ENCODE data around the gene RNF34. TPM values are rescaled to one million over a fixed set of nuclear protein-coding genes. Genes with fewer than 3 reads are reported as not detected.

RNF34 gene
- total RNA-seq, 4 donors from 2014 or later: 29.5 to 56.6 (median 35.5) TPM

DNA sequence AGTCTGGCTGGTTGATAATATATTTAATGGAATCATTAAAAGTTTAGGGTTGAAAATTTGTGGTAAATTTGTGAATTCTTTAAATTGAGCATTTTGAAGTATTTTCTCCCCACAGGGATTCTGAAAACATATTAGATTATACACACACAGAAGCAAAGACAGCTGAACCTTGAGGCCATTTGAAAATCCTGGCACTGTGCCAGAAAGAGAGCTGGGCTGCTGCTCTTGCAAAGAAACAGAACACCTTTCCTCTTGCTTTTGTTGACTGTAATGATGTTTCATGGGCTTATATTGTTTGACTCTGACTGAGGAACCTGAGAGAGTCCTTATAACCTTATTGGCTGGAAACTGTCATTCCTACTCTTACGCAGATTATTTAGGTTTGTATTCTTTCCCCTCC is 4.8 kb downstream of the RNF34 start:
- TF ChIP-seq, protein P1, sequence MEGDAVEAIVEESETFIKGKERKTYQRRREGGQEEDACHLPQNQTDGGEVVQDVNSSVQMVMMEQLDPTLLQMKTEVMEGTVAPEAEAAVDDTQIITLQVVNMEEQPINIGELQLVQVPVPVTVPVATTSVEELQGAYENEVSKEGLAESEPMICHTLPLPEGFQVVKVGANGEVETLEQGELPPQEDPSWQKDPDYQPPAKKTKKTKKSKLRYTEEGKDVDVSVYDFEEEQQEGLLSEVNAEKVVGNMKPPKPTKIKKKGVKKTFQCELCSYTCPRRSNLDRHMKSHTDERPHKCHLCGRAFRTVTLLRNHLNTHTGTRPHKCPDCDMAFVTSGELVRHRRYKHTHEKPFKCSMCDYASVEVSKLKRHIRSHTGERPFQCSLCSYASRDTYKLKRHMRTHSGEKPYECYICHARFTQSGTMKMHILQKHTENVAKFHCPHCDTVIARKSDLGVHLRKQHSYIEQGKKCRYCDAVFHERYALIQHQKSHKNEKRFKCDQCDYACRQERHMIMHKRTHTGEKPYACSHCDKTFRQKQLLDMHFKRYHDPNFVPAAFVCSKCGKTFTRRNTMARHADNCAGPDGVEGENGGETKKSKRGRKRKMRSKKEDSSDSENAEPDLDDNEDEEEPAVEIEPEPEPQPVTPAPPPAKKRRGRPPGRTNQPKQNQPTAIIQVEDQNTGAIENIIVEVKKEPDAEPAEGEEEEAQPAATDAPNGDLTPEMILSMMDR (IDR thresholded peaks at IDR 0.05): no peak
- ATAC-seq (ENCODE audit: low FRiP score) (no peak), DNase-seq (ENCODE audit: low spot score) (no peak)

DNA sequence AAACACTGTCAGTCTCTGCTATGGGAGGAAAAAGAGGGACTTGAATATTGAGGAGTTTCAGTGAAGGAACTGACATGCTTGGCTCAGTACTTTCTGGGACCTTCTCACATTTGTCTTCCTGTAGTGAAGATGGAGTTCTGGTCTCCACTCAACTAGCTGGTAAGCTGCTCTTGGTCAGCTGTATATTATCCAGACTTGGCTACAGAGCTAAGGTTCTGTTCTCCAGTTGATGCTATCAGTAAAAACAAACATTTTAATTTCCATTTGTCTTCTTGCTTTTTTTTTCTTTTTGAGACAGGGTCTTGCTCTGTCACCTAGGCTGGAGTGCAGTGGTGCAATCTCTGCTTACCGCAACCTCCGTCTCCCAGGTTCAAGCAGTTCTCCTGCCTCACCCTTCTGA is 5.3 kb downstream of the RNF34 start:
- DNase-seq (ENCODE audit: low spot score): no peak
- TF ChIP-seq, protein P1 (IDR thresholded peaks at IDR 0.05): no peak
- ATAC-seq (ENCODE audit: low FRiP score): no peak

DNA sequence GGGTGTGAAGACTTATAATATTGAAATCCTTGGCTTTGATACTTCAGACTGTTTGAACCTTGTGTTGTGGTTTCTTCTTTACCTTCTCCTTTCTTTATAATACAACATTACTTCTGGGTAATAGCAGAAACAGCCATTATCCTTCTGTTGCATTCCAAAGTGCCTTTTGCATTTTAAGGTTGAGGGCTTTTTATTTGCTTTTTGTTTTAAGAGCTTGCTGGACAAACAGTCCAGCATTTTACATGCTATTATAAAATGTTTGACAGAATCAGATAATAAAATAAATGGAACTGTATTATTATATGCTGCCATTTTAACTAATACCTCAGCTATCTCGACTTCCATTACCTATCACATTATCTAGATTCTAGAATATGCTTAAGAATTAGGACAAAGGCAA is 14.0 kb downstream of the RNF34 start:
- DNase-seq (ENCODE audit: low spot score) (no peak), ATAC-seq (ENCODE audit: low FRiP score) (no peak)
- TF ChIP-seq, protein P1 (IDR thresholded peaks at IDR 0.05): no peak

DNA sequence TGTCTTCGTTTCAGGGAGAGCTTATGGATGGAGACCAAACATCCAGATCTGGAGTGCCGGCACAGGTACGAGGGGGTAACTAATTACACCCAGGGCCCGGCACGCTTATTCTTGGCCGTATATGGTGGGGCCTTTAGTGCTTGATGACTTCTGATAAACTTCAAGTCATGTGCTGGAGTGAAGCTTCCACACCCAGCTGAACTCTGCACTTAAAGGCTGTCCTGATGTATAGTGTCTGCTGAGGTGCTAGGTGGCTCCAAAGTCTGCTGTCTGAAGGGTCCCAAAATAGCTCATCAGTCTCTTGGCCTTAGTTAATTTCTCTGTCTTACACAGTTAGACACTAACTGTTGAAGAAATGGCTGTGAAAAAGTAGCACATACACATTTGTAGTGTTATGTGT is 17.9 kb downstream of the RNF34 start:
- DNase-seq (ENCODE audit: low spot score) (no peak), ATAC-seq (ENCODE audit: low FRiP score) (no peak)
- TF ChIP-seq, protein P1 (IDR thresholded peaks at IDR 0.05): no peak

- TF ChIP-seq, protein P1 (IDR thresholded peaks at IDR 0.05): no peak
- no peak for ATAC-seq (ENCODE audit: low FRiP score)
- no peak for DNase-seq (ENCODE audit: low spot score)
Measured at GRCh38 chr12:121420109-121420508, 20.2 kb downstream of the RNF34 start.

DNA sequence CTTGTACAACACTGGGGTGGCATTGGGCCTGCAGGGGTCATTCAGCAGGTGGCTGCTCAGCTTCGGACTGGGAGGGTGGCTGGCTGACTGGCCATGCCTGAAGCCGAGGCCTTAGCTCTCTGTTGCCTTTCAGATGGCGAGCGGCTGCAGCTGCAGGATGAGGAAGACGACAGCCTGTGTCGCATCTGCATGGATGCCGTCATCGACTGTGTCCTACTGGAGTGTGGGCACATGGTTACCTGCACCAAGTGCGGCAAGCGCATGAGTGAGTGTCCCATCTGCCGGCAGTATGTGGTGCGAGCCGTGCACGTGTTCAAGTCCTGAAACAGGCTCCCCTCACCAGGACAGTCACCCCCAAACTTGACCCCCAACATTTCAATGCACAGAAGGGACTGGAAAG is 23.3 kb downstream of the RNF34 start:
- TF ChIP-seq, protein P1 (IDR thresholded peaks at IDR 0.05): no peak
- DNase-seq (ENCODE audit: low spot score) (no peak), ATAC-seq (ENCODE audit: low FRiP score) (no peak)

DNA sequence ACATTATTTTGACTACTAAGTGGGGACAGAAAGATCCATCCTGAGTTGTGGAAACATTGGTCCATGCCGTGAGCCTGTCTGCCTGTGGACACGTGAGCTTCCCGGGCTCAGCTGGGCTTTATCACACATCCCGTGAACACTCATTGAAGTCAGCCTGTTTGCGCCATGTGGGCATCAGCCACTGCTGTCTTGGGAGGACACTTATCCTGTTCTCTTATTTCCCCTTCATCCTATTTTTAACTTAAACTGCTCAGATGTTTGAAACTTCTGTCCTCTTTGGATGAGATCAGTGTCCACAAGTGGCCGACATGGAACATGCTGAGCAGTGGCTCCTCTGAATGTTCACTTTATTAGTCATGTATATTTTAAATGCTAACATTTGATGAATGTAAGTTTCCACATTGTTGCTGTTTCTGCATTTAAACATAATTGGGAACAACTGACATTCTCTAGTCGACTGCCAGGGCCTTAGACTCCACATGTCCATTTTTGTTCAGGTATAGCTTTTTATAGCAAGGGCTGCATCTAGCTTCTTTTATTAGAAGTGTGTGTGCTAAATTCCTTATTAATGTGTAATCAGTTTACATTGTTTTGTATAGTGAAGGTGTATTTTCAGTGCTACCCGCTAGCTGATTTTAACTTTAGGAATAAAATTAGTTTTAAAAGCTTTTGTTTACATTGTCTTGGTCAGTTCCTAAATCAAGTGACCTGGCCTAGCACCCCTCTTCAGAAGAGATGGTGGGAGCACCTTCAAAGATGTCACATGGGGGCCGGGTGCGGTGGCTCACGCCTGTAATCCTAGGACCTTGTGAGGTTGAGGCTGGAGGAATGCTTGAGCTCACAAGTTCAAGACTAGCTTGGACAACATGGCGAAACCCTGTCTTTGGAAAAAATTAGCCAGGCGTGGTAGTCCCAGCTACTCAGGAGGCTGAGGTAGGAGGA is 24.0 kb downstream of the RNF34 start:
- DNase-seq (ENCODE audit: low spot score) (no peak), ATAC-seq (ENCODE audit: low FRiP score) (no peak)
- TF ChIP-seq, protein P1 (IDR thresholded peaks at IDR 0.05): no peak
